GM11168 (cell line): Measurements from ENCODE around the gene HOXA3.

Experiments used
- in situ Hi-C: fragments of 300-500 bp; cut with MboI; formaldehyde crosslinking; loops from one replicate; pipeline ENCODE4 v1.12.0; 2022; ENCODE audit warnings: low sequenced_read_pairs; ENCODE audit not compliant: unreplicated experiment

HOXA3 gene

GRCh38 chr7:27078616-27079233 is 73.7 kb downstream of the HOXA3 start:
- in situ Hi-C loops: no loop called here

GRCh38 chr7:27073076-27073475 is 79.3 kb downstream of the HOXA3 start:
- in situ Hi-C loops: no loop called here

GRCh38 chr7:27071622-27072390 is 80.6 kb downstream of the HOXA3 start:
- in situ Hi-C loops: no loop called here

GRCh38 chr7:27068259-27068658 is 84.1 kb downstream of the HOXA3 start:
- in situ Hi-C loops: no loop called here

- in situ Hi-C loops: no loop called here
These were observed 86.2 kb downstream of the HOXA3 start for GRCh38 chr7:27066148-27066547.

- in situ Hi-C loops: no loop called here
These were observed 86.7 kb downstream of the HOXA3 start for GRCh38 chr7:27065709-27066108.

- in situ Hi-C loops: no loop called here
These were observed 87.7 kb downstream of the HOXA3 start for GRCh38 chr7:27064661-27065060.

GRCh38 chr7:27064159-27064558 is 88.2 kb downstream of the HOXA3 start:
- in situ Hi-C loops: no loop called here

GRCh38 chr7:27062946-27063345 is 89.4 kb downstream of the HOXA3 start:
- in situ Hi-C loops: no loop called here
